ENCODE measurements around the gene SLC2A6.
"Not testable (repeated sequence)": the region's sequence is repeated elsewhere in the genome, so short reads cannot be mapped to it uniquely, and the experiment has no call there.

The SLC2A6 gene

DNA sequence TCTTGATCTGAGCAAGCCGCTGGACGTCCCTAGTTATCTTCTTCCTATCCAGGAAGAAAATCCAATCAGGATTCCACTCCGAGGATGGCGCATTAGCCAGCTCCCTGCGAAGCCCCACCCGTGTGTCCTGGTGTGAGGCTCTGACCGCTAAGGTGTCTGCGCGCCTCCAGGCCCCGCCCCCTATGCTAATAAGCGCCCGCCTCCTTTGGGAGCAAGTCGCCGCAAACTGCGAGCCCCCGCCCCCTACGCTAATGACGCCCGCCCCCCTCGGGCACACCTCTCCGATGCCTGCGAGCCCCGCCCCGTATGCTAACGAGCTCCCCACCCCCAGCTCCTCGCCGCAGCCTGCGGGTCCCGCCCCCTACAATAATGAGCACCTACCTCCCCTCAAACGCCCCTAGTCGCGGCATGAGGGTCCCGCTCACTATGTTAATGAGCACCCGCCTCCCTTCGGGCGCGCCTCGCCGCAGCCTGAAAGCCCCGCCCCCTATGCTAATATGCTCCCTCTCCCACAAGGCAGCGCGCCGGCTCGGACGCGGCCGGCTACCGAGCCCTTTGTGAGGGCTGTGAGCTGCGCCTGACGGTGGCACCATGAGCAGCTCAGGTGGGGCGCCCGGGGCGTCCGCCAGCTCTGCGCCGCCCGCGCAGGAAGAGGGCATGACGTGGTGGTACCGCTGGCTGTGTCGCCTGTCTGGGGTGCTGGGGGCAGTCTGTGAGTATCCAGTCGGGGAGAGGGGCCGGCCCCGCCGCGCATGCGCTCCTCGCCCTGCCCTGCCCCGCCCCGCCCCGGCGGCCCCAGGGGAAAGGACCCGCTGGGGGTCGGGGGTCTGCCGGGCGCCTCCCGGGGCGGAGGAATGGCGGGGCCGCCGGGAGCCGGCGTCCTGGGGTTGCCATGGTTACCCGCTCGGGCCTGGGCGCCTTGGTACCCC, 19.2 kb downstream of the SLC2A6 start, which contains the start of gene CACFD1:
Gene CACFD1, plus strand, starts transcription at position 503 of the 929 bp plus-strand sequence. Its CDS starts 89 bp downstream, at position 592.
- DNase-seq, result peak; percentile 89

DNA sequence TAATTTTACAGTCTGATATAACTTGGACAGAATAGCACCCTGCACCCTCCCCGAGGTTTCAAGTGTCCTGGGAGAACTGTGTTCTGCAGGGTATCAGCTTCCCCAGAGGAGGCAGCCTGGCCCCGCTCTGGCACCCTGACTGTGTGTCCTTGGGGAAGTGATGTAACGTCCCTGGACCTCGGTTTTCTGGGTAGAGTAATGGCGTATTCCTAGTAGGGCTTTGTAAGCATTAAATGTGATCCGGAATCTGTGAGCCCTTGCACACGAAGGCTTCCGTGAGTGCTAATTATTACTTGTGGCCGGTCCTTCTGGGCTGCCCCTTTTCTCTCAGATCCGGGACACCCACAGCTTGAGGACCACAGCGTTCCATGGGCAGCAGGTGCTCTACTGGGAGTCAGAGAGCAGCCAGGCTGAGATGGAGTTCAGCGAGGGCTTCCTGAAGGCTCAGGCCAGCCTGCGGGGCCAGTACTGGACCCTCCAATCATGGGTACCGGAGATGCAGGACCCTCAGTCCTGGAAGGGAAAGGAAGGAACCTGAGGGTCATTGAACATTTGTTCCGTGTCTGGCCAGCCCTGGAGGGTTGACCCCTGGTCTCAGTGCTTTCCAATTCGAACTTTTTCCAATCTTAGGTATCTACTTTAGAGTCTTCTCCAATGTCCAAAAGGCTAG, 20.1 kb downstream of the SLC2A6 start:
- no peak for DNase-seq

DNA sequence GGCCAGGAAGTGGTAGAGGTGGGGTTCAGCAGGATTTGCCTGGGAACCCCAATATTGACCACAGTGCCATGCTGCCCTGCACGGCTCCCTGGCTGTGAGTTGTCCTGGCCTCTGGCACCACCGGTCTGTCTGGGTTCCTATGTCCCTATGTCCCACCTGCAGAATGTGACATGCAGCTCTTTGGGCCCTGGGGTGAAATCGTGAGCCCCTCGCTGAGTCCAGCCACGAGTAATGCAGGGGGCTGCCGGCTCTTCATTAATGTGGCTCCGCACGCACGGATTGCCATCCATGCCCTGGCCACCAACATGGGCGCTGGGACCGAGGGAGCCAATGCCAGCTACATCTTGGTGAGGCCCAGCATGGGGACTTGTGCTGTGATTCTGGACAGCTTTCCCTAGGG, 21.2 kb downstream of the SLC2A6 start:
- no peak for DNase-seq

DNA sequence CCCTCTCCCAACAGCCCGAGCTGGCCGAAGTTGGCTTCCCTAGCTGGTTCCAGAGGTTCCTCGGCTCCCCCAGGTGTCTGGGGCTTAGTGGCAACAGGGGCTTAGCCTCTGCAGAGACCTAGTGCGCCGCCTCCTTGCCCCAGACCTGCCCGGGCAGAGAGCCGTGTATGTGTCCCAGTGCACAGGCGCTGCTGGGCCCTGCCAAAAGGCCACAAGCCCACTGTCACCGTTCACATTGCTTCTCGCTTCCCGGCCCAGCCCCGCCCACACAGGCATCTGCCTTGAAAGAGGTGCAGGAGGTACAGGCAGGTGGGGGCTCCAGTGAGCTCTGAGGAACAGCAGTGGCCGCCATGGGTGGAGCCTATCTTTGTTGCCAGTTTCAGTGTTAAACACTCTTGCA, 21.7 kb downstream of the SLC2A6 start:
- no peak for DNase-seq

DNA sequence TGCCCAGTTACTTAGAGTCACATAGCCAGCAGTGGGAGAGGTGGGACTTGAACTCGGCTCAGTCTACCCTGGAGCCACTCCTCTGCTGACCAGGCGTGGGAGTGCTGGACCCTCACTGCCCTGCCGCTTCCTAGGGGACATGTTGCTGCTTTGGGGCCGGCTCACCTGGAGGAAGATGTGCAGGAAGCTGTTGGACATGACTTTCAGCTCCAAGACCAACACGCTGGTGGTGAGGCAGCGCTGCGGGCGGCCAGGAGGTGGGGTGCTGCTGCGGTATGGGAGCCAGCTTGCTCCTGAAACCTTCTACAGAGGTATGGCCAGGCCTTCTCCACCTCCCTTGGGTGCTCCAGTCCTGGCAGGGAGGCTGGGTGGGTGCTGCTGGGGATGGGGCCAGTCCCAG, 22.5 kb downstream of the SLC2A6 start:
- no peak for DNase-seq

DNA sequence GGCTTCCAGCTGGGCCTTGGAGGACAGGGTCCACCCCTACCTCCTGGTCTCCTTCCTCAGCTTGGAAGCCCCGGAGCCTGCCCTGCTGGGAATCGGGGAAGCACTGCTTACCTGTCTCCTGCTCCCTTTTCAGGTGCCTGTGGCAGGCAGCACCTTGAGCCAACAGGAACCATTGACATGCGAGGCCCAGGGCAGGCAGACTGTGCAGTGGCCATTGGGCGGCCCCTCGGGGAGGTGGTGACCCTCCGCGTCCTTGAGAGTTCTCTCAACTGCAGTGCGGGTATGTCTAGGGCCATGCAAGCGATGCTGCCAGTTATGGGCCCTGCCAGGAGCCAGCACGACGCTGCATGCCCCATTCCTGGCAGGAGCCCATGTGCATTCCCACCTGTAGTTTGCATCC, 23.0 kb downstream of the SLC2A6 start:
- DNase-seq, result no peak

DNA sequence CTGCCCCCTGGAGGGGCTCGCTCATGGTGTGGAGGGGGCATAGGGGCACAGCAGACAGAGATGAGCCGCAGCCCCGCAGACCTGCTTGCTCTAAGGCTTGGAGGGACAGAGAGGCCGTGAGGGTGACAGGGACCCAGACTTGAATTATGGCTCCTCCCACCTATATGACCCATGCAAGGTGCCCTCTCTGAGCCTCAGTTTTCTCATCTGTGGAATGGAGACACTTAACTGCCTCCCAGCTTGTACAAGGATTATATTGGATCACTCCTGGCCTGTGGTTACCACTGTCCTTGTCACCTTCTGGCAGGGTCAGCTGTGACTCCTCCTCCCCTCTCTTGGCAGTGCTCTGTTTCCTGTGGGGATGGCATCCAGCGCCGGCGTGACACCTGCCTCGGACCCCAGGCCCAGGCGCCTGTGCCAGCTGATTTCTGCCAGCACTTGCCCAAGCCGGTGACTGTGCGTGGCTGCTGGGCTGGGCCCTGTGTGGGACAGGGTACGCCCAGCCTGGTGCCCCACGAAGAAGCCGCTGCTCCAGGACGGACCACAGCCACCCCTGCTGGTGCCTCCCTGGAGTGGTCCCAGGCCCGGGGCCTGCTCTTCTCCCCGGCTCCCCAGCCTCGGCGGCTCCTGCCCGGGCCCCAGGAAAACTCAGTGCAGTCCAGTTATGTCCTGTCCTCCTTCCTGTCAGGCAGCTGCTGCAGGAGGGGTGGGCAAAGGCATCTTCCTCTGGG, 23.8 kb downstream of the SLC2A6 start:
- DNase-seq, result no peak

DNA sequence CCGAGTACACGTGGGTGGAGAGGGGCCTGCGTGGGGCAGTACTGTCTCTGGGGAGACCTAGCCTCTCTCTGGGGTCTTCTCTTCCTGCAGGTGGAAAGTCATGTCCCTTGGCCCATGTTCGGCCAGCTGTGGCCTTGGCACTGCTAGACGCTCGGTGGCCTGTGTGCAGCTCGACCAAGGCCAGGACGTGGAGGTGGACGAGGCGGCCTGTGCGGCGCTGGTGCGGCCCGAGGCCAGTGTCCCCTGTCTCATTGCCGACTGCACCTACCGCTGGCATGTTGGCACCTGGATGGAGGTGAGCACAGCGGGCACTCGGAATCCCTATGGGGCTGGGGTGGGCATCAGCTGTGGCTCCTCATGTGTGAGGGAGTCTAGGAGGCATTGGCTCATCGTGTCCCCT, 24.6 kb downstream of the SLC2A6 start:
- DNase-seq, result no peak

DNA sequence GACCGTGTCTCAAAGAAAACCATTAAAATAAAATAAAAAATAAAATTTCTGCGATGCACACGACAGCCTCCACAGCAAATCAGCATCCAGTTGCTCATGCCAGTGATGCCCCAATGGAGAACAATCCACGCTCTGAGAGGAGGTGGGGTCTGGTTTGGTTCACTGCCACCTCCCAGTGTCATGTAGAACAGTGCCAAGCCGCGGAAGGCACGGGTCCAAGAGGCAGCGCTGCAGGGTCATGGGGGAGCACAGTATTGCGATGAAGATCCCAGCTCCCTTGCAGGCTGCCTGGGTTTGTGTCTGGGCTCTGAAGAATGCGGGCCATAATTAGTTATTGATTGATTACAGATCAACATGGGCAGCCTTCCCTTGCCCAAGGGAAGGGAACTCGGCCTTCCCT, 25.2 kb downstream of the SLC2A6 start:
- DNase-seq, result no peak

DNA sequence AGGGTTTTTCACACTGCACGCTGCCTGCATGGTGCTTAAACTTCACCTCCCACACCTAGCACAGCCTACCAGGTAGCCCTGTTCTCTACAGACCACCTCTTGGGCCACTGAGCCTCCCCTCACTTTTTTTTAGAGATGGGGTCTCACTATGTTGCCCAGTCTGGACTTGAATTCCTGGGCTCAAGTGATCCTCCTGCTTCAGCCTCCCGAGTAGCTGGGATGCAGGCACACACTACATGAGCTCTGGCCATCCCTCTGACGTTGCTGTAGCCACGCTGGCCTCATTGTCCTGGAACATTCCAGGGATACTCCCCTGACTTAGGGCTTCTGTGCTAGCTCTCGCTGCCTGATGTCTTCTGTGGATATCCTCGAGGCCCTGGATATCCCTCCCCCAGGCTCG, 26.3 kb downstream of the SLC2A6 start:
- DNase-seq, result no peak

DNA sequence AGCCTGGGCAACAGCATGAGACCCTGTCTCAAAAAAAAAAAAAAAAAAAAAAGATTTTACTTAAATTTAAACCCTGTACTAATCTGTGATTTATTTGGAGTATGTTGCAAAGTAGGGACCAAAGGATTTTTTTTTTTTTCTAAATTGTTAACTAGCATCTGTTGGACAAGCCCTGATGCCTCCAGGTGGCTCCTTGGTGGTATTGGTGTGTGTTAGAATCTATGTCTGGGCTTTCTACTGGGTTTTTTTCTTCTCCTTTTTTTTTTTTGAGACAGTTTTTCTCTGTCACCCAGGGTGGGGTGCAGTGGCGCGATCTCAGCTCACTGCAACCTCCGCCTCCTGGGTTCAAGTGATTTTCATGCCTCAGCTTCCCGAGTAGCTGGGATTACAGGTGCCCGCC, 27.0 kb downstream of the SLC2A6 start:
- DNase-seq, result not testable (repeated sequence)

DNA sequence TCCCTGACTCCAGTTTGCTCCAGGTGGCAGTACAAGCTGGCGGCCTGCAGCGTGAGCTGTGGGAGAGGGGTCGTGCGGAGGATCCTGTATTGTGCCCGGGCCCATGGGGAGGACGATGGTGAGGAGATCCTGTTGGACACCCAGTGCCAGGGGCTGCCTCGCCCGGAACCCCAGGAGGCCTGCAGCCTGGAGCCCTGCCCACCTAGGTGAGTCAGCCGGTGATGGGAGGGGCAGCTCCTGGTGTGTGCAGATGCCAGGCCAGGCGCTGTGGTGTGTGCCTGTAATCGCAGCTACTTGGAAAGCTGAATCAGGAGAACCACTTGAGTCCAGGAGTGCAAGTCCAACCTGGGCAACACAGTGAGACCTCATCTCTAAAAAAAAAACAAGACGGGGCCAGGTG, 29.1 kb downstream of the SLC2A6 start:
- DNase-seq, result no peak

DNA sequence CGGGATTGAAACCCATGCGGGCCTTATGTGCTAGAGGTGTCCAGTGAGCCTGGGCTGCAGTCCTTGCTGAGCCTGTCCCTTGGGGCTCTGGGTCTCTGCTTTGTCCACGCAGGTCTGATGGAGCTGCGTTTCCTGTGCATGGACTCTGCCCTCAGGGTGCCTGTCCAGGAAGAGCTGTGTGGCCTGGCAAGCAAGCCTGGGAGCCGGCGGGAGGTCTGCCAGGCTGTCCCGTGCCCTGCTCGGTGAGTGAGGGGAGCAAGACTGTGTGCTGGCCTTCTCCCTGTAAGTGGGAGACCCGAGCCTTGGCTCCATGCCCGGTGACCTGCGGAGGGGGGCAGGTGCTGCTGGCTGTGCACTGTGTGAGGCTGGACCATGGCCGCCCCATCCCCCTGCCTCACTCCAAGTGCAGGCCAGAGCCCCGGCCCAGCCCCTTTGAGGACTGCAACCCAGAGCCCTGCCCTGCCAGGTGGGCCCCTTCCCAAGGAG, 30.4 kb downstream of the SLC2A6 start:
- no peak for DNase-seq

DNA sequence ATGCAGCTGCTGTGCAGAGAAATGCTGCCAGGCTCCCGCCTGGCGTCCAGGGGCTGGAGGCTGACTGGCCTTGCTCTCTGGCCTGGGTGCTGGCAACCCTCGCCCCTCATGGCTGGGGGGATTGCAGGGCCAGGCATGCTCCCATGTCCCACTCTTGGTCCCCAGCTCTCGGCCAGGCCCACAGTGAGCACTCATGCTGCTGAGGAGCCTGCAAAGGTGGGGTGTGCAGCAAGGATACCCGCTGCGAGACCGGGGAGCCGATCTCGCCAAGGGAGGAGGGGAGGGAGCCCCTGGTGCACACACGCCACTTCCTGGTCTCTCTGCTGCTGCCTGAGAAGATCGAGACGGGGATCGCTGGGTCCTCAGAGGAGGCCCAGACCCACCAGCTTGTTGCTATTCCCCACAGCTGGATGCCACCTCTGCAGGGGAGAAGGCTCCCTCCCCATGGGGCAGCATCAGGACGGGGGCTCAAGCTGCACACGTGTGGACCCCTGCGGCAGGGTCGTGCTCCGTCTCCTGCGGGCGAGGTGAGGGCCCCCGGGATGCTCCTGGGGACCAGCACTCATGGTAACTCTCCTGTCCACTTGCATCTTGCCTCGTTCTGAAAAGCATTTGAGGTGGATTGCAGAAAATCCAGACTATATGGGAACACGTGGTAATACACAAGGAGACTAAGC, 33.5 kb downstream of the SLC2A6 start:
- no peak for DNase-seq

DNA sequence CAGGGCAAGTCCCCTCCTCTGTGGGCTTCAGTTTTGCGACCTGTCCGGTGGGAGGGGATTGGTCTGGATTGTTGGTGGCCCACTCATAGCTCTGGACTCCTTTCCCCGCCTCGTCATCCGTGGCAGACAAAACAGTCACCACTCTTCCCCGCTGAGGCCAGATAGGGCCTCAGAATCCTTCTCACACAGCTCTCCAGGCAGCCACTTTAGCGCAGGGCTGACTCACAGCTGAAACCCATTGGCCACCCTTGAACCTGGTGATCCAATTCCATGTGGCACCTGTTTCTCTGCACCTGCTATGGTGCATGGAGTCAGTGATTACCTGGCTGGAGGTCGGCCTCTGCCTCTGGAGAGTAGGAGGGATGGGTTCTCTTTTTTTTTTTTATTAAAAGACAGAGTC, 34.9 kb downstream of the SLC2A6 start:
- no peak for DNase-seq

DNA sequence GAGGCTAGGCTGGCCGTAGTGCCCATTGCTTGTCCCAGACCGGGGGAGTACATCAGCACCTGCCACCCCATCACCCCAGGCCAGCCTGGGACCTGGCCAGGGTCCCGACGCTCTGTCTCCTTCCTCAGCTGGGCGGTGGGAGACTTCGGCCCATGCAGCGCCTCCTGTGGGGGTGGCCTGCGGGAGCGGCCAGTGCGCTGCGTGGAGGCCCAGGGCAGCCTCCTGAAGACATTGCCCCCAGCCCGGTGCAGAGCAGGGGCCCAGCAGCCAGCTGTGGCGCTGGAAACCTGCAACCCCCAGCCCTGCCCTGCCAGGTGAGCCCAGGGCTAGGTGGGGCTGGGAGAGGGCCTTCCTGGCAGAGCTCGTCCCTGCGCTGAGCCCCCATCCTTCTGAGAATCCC, 35.7 kb downstream of the SLC2A6 start:
- no peak for DNase-seq

DNA sequence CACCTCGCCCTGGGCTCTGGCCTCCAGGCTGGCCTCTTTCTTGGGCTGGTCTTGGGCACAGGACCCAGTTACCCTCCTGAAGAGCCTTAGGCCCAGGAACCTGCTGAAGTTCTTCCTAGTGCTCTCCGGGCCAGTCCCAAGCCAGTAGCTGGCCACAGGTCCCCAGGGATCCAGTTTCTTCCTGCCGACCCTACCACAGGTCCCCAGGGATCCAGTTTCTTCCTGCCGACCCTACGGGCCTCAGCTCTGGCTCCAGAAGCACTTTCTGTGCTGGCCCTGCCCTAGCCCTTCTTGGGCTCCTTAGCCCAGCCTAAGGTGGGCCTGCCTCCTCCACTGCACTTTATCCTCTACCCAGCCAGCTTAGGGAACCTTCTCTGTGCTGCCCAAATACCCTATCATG, 37.3 kb downstream of the SLC2A6 start:
- DNase-seq, result no peak

DNA sequence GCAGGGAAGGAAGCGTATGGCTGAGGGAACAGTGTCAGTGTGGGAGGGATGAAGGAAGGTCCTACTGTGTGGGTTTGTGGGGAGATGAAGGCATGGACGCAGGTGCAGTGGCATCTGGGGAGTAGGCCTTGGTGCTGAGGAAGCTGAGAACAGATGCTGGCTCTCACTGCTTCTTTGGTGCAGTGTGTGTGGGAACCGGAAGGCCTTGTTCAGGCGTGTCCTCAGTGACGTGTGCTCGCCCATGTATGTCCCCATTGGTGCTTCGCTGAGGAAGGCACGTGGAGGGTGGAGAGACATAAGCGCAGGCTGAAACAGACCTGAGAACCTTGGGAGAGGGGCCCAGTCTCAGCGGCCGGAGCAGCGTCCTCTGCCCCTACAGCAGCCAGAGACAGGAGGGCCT, 38.0 kb downstream of the SLC2A6 start:
- no peak for DNase-seq

DNA sequence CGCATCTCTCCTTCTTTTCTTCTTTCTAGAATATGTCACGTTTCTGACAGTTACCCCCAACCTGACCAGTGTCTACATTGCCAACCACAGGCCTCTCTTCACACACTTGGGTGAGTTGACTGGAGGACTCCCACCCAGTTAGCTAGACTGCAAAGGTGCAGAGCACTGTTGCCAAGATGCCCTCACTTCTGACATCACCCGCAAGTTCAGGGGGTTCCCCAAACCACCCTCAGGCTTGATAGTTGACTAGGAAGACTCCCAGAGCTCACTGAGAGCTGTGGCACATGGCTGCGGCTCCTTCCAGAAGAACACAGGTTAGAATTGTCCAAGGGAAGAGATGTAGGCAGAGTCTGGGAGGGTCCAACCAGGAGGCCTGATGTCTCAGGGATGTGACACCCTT, 39.6 kb downstream of the SLC2A6 start:
- no peak for DNase-seq

DNA sequence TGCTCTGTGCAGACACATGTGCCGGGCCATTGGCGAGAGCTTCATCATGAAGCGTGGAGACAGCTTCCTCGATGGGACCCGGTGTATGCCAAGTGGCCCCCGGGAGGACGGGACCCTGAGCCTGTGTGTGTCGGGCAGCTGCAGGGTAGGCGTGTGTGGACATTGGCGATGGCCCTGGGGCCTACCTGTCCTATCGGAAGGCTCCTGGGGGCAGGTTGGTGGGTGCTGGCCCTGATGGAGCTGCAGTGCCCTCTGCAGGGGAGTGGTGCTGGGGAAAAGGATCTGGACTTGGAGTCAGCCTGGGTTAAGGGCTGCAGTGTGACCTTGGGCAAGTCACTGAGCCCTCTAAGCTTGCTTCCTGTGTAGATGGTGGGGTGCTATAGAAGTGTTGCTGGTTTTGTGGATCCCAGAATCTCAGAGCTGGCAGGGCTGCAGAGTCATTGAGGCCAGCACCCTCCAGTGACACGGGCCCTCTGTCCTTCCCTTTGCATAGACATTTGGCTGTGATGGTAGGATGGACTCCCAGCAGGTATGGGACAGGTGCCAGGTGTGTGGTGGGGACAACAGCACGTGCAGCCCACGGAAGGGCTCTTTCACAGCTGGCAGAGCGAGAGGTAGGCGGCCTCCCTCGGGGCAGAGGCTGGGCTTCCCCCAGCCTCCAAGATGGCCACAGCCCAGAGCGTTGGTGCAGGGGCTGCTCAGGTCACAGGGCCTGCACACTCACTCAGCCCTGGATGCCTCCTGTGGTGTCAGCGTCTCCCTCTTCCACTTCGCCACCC, 41.0 kb downstream of the SLC2A6 start:
- no peak for DNase-seq

DNA sequence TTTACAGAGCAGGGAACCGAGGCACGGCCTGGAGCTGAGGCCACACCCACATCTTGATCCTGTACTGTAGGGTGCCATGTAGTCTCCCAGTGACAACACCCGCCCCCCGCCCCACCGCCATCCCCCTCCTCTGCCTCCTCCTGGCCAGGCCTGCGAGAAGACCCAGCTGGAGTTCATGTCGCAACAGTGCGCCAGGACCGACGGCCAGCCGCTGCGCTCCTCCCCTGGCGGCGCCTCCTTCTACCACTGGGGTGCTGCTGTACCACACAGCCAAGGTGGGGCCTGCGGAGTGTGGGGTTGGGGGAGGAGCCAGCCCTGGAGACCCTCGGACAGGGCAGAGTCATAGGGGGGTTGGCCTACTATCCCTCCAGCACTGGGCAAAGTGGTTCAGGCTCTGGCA, 42.2 kb downstream of the SLC2A6 start:
- DNase-seq, result no peak

DNA sequence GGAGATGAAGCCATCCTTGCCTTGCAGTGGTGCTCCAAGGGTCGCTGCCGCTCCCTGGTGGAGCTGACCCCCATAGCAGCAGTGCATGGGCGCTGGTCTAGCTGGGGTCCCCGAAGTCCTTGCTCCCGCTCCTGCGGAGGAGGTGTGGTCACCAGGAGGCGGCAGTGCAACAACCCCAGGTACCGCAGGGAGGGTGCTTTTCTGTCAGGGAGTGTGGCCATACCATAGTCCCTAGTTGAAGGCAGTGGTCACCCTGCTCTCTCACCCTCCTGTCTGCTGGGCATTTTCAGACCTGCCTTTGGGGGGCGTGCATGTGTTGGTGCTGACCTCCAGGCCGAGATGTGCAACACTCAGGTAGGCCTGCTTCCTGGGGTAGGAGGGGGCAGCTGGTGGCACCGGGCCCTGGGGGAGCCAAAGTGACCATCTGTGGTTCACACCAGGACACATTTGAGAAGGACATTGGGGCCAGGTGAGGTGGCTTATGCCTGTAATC, 45.5 kb downstream of the SLC2A6 start:
- DNase-seq, result no peak
